ENCODE measurements around the gene CHCHD5. TPM values are rescaled to one million over a fixed set of nuclear protein-coding genes. Genes with fewer than 3 reads are reported as not detected.

CHCHD5 gene
- 1.7 and 7.9 TPM in 2 replicates for total RNA-seq

GRCh38 chr2:112584134-112584890 lies at the start of gene CHCHD5:
Gene CHCHD5, plus strand, starts transcription at chr2:112584609. Its CDS starts 39 bp downstream, at chr2:112584648.

GRCh38 chr2:112542123-112542983 lies 42.1 kb upstream of the CHCHD5 start, which contains the start of gene POLR1B:
Gene POLR1B, plus strand, starts transcription at chr2:112542465. Its CDS starts 30 bp downstream, at chr2:112542495.

Other genes starting within 250 kb of the CHCHD5 start
- 5.5 and 8.0 TPM in 2 replicates for gene RGPD8, start 151.0 kb upstream of the CHCHD5 start, total RNA-seq
- gene TTL, start 102.5 kb upstream of the CHCHD5 start, total RNA-seq = 23.0 and 25.3 TPM in 2 replicates
- gene POLR1B, start 42.1 kb upstream of the CHCHD5 start, total RNA-seq = 27.5 and 37.3 TPM in 2 replicates
- gene SLC20A1, start 61.3 kb downstream of the CHCHD5 start, total RNA-seq = 47.0 and 49.4 TPM in 2 replicates
- gene NT5DC4, start 136.4 kb downstream of the CHCHD5 start, total RNA-seq = not detected in 2 replicates
- gene CKAP2L, start 180.0 kb downstream of the CHCHD5 start, total RNA-seq = 0.21 and 0.48 TPM in 2 replicates
- gene IL1A, start 199.9 kb downstream of the CHCHD5 start, total RNA-seq = 61.6 and 230 TPM in 2 replicates